ENCODE measurements around the gene RTN4.

RTN4 gene

GRCh38 chr2:54962935-54963440 lies 87.3 kb downstream of the RTN4 start:
- Histone ChIP-seq H3K27ac (ENCODE audit: low read length) (no peak overlapping the region), H3K36me3 (ENCODE audit: insufficient read depth, low read length) (peaks cover 3% of the 10 kb centered on the region; the same call in 1 of the 2 replicates), H3K79me2 (ENCODE audit: insufficient read depth, low read length) (no peaks in the 10 kb centered on the region), H3K4me2 (ENCODE audit: insufficient read depth, low read length) (no peak overlapping the region), H3K4me3 (ENCODE audit: low read depth in 1 of 2, low read length in 2 of 2) (no peak overlapping the region), H2AFZ (ENCODE audit: low read depth, low read length) (no peak overlapping the region), H3K9ac (ENCODE audit: low read depth, low read length) (no peak overlapping the region), H3K9me3 (ENCODE audit: insufficient read depth, low read length, severe bottlenecking) (no peaks in the 10 kb centered on the region), H3K27me3 (ENCODE audit: insufficient read depth, low read length, poor library complexity) (no peaks in the 10 kb centered on the region), H3K4me1 (ENCODE audit: insufficient read depth, low read length) (no peaks in the 10 kb centered on the region), H4K20me1 (ENCODE audit: insufficient read depth, low read length) (no peaks in the 10 kb centered on the region)
- TF ChIP-seq EZH2 (IDR thresholded peaks at IDR 0.05; ENCODE audit: borderline replicate concordance, low read depth, low read length, severe bottlenecking): no peak
- no peak for TF ChIP-seq CTCF (IDR thresholded peaks at IDR 0.05; ENCODE audit: borderline replicate concordance, extremely low read depth, low read length, poor library complexity, severe bottlenecking)
- DNase-seq (no peak), ATAC-seq (ENCODE audit: insufficient read depth, low read depth) (no peak)

- Histone ChIP-seq H3K36me3 (ENCODE audit: insufficient read depth, low read length) (no peaks in the 10 kb centered on the region; the same call in 1 of the 2 replicates), H3K4me2 (ENCODE audit: insufficient read depth, low read length) (no peak overlapping the region), H3K79me2 (ENCODE audit: insufficient read depth, low read length) (no peaks in the 10 kb centered on the region), H3K27me3 (ENCODE audit: insufficient read depth, low read length, poor library complexity) (no peaks in the 10 kb centered on the region), H3K9me3 (ENCODE audit: insufficient read depth, low read length, severe bottlenecking) (no peaks in the 10 kb centered on the region), H3K4me1 (ENCODE audit: insufficient read depth, low read length) (no peaks in the 10 kb centered on the region), H4K20me1 (ENCODE audit: insufficient read depth, low read length) (no peaks in the 10 kb centered on the region), H3K9ac (ENCODE audit: low read depth, low read length) (no peak overlapping the region), H3K4me3 (ENCODE audit: low read depth in 1 of 2, low read length in 2 of 2) (no peak overlapping the region), H3K27ac (ENCODE audit: low read length) (no peak overlapping the region), H2AFZ (ENCODE audit: low read depth, low read length) (no peak overlapping the region)
- DNase-seq (no peak), ATAC-seq (ENCODE audit: insufficient read depth, low read depth) (no peak)
- TF ChIP-seq EZH2 (IDR thresholded peaks at IDR 0.05; ENCODE audit: borderline replicate concordance, low read depth, low read length, severe bottlenecking): no peak
- TF ChIP-seq CTCF (IDR thresholded peaks at IDR 0.05; ENCODE audit: borderline replicate concordance, extremely low read depth, low read length, poor library complexity, severe bottlenecking): no peak
Measured at GRCh38 chr2:54962511-54962910, 87.7 kb downstream of the RTN4 start.

- Histone ChIP-seq H4K20me1 (ENCODE audit: insufficient read depth, low read length) (no peaks in the 10 kb centered on the region), H2AFZ (ENCODE audit: low read depth, low read length) (no peak overlapping the region), H3K4me3 (ENCODE audit: low read depth in 1 of 2, low read length in 2 of 2) (no peak overlapping the region), H3K4me1 (ENCODE audit: insufficient read depth, low read length) (no peaks in the 10 kb centered on the region), H3K9ac (ENCODE audit: low read depth, low read length) (no peak overlapping the region), H3K27me3 (ENCODE audit: insufficient read depth, low read length, poor library complexity) (no peaks in the 10 kb centered on the region), H3K27ac (ENCODE audit: low read length) (no peak overlapping the region), H3K4me2 (ENCODE audit: insufficient read depth, low read length) (no peak overlapping the region), H3K9me3 (ENCODE audit: insufficient read depth, low read length, severe bottlenecking) (no peaks in the 10 kb centered on the region), H3K36me3 (ENCODE audit: insufficient read depth, low read length) (no peaks in the 10 kb centered on the region), H3K79me2 (ENCODE audit: insufficient read depth, low read length) (no peaks in the 10 kb centered on the region)
- TF ChIP-seq EZH2 (IDR thresholded peaks at IDR 0.05; ENCODE audit: borderline replicate concordance, low read depth, low read length, severe bottlenecking) (no peak), CTCF (IDR thresholded peaks at IDR 0.05; ENCODE audit: borderline replicate concordance, extremely low read depth, low read length, poor library complexity, severe bottlenecking) (no peak)
- DNase-seq: no peak
- no peak for ATAC-seq (ENCODE audit: insufficient read depth, low read depth)
Measured at GRCh38 chr2:54960164-54960563, 90.1 kb downstream of the RTN4 start.
